ENCODE measurements around the gene INSIG2. TPM values are rescaled to one million over a fixed set of nuclear protein-coding genes. Genes with fewer than 3 reads are reported as not detected.

The INSIG2 gene
- 64.2 TPM for total RNA-seq

- no peaks in the 10 kb centered on the region for H3K9me3 ChIP-seq
- peaks cover 0 to 23% of the 10 kb centered on the region in 2 donors for H3K4me1 ChIP-seq
- intact Hi-C loops (cut with DNase I), result loop anchor here (1.0 to 10.0 kb wide), 4 partner anchors 76 to 1278 kb away; partner anchors contain the start of genes C2orf76, CCDC93, DBI and DDX18
- H3K27me3 ChIP-seq, result no peaks in the 10 kb centered on the region
- DNase-seq (ENCODE audit: low spot score in 2 of 2), result peak; percentile 77 to 95
- peak in 1 of 3 experiments; percentile 14 for TF ChIP-seq CTCF (IDR thresholded peaks at IDR 0.05)
- no peaks in the 10 kb centered on the region for H3K36me3 ChIP-seq
- H3K4me3 ChIP-seq, result peak within 1 kb of the TSS; percentile 79 to 90
- peak within 1 kb of the TSS; percentile 48 to 69 for H3K27ac ChIP-seq
These were observed at the start of gene INSIG2 for GRCh38 chr2:118088051-118089024. TSS of gene INSIG2 (plus strand) at chr2:118088471. CDS start at chr2:118096557, 8,086 bp downstream.

- Histone ChIP-seq H3K36me3 (no peaks in the 10 kb centered on the region), H3K27ac (no peak overlapping the region), H3K27me3 (no peaks in the 10 kb centered on the region), H3K9me3 (no peaks in the 10 kb centered on the region), H3K4me3 (no peak overlapping the region), H3K4me1 (no peaks in the 10 kb centered on the region)
- no peak for TF ChIP-seq CTCF (IDR thresholded peaks at IDR 0.05)
- intact Hi-C loops (cut with DNase I), result no loop called here
- no peak for DNase-seq (ENCODE audit: low spot score in 2 of 2)
These were observed 47.4 kb upstream of the INSIG2 start for GRCh38 chr2:118040891-118041290.

- TF ChIP-seq CTCF (IDR thresholded peaks at IDR 0.05), result no peak
- no peaks in the 10 kb centered on the region for H3K27me3 ChIP-seq
- H3K27ac ChIP-seq, result no peak overlapping the region
- intact Hi-C loops (cut with DNase I), result no loop called here
- DNase-seq (ENCODE audit: low spot score in 2 of 2), result no peak
- no peak overlapping the region for H3K4me3 ChIP-seq
- no peaks in the 10 kb centered on the region for H3K4me1 ChIP-seq
- no peaks in the 10 kb centered on the region for H3K36me3 ChIP-seq
- no peaks in the 10 kb centered on the region for H3K9me3 ChIP-seq
These were observed 44.1 kb upstream of the INSIG2 start for GRCh38 chr2:118044103-118044716.

GRCh38 chr2:118044854-118045253 lies 43.4 kb upstream of the INSIG2 start:
- Histone ChIP-seq H3K4me1 (no peaks in the 10 kb centered on the region), H3K27ac (no peak overlapping the region), H3K4me3 (no peak overlapping the region), H3K27me3 (no peaks in the 10 kb centered on the region), H3K9me3 (no peaks in the 10 kb centered on the region), H3K36me3 (no peaks in the 10 kb centered on the region)
- no peak for DNase-seq (ENCODE audit: low spot score in 2 of 2)
- intact Hi-C loops (cut with DNase I), result no loop called here
- no peak for TF ChIP-seq CTCF (IDR thresholded peaks at IDR 0.05)

- intact Hi-C loops (cut with DNase I), result no loop called here
- Histone ChIP-seq H3K9me3 (no peaks in the 10 kb centered on the region), H3K27me3 (no peaks in the 10 kb centered on the region), H3K36me3 (no peaks in the 10 kb centered on the region), H3K27ac (no peak overlapping the region), H3K4me1 (no peaks in the 10 kb centered on the region), H3K4me3 (no peak overlapping the region)
- TF ChIP-seq CTCF (IDR thresholded peaks at IDR 0.05), result no peak
- DNase-seq (ENCODE audit: low spot score in 2 of 2), result no peak
These were observed 43.0 kb upstream of the INSIG2 start for GRCh38 chr2:118045286-118045685.

All from ascending aorta (tissue), 2 donors.